Measurements from ENCODE around the gene MDH1.
"Not testable (repeated sequence)": the region's sequence is repeated elsewhere in the genome, so short reads cannot be mapped to it uniquely, and the experiment has no call there.

The MDH1 gene

DNA sequence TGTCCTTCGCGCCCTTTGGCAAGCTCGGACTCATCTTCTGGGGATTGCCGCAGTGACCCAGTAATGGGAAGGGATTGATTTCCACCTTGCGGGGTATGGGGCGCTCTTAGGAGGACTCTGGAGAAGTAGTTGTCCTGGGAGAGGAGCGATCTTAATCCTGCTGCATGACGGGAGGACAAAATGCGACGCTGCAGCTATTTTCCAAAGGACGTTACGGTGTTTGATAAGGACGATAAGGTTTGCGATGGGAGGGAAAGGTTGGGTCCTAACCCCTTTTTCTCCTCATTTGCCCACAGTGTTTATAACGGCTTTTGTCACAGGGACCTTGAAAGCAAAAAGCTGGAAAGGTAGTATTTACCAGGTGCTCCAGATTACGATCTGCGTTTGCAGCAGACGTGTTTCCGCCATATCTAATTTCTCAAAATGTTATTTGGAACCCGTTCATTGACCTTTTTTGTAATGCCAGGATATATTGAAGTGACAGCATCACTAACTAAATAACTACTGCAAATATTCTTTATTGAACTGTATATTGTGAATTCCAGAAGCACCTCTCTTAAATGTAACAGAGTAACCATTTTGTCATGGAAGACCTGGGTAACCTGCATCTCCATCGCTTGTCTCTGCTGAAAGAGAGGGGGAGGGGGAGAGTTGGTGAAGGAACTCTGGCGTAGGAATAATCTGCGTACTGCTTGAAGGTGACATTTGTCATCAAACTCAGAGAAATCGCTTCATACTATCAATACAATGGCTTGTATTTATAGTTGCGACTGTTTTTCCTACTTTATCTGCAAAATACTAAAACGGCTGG, 590 bp downstream of the MDH1 start:
- DNase-seq: peak in 1 of 2 experiments; percentile 24

- no peak for DNase-seq
Measured at GRCh38 chr2:63590626-63591408, 2.1 kb downstream of the MDH1 start.

DNA sequence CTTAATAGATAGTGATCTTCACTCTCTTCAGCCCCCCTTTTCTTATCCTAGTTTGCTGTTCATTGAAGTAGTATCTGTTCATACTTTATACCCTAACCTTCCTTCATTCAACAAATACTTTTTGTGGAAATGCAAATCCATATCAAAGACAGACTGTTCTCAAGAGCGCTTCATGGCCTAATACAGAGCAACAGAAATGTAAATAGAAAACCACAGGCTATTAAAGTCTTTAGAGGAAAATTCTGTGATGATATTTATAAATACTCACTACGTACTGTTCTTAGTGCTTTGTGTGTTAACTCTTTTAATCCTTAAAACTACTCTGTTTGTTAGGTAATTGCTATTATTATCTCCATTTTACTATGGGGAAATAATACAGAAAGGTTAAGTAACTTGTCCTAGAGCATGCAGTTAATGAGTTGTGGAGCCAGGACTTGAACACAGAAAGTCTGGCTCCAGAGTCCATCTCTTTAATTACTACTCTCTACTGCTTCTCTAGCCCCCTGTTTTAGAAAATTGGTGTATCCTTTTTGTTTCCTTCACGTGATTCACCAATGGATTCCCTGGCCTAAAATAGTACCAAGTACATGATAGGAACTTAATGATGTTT, 2.9 kb downstream of the MDH1 start:
- no peak for DNase-seq

DNA sequence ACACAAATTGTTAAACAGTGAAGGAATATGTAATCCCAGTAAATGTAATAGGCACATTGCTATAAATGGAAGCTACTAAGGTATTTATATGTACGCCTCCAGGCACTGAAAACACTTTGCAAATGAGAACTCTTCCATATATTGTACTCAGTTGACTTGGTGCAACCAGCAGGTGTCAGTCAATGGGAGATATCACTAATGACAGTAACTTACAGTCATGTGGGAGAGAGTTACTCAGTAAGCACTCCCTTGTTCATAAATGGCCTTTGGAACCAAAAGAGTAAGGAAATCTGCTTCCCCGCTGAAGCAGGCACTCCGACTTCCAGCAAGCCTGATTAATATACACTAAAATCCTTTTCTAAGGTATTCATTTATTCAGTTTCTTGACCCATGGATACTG, 5.9 kb downstream of the MDH1 start:
- no peak for DNase-seq

- no peak for DNase-seq
Measured at GRCh38 chr2:63596401-63596883, 7.7 kb downstream of the MDH1 start.

DNA sequence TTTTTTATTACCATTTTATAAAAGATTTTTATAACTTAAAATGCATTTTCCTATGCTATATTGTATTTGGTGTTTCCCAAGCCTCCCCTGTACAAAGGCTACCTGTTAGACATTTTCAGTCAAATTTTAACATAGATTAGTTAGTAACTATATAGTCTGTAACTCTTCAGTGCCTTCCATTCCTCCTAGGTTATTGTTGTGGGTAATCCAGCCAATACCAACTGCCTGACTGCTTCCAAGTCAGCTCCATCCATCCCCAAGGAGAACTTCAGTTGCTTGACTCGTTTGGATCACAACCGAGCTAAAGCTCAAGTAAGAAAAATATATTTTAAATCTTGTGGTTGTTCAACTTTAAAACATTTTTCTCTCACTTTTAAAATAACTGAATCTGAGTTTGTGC, 10.2 kb downstream of the MDH1 start:
- DNase-seq: no peak

DNA sequence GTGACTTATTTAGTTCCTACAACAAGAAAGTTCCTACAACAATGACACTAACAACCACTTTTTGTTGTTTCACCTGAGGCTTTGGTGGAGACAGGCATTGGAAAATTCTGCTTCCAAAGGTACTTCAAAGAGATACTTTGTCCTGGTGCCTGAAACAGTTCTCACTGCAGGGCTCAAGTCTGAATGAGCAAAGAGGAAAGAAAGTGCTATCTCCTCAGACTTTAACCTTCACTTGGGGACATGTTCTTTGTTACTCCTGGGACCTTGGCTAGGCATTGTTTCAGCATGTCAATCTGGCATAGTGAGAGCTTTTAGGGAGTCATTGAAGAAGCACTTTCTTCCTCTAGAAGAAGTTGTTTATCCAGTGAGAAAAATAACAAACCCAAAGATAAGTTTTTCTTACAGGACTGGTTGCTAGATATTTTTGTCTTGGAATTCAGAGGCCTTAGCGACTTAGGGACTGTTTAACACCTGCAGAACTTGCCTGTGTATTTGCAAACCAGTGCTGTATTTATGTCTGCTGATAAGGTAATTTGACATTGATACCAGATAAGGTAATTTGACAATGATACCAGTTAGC, 12.2 kb downstream of the MDH1 start:
- no peak for DNase-seq

- no peak for DNase-seq
Measured at GRCh38 chr2:63604666-63605065, 15.9 kb downstream of the MDH1 start.

GRCh38 chr2:63608865-63609264, 20.1 kb downstream of the MDH1 start:
- DNase-seq: not testable (repeated sequence)

DNA sequence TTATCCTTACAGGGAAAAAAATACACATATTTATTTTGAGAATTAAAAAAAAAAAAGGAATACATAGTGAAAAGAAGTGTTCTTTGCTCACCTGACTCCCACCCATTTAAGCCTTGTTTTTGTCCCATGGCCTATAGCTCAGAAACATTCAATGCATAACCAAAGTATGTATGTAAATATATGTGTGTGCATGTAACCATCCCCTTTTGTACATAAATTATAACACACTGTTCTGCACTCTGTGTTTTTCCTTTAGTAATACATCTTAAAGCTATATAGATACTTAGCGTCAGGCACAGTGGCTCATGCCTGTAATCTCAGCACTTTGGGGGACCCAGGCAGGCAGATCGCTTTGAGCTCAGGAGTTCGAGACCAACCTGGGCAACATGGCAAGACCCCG, 21.8 kb downstream of the MDH1 start:
- no peak for DNase-seq

DNA sequence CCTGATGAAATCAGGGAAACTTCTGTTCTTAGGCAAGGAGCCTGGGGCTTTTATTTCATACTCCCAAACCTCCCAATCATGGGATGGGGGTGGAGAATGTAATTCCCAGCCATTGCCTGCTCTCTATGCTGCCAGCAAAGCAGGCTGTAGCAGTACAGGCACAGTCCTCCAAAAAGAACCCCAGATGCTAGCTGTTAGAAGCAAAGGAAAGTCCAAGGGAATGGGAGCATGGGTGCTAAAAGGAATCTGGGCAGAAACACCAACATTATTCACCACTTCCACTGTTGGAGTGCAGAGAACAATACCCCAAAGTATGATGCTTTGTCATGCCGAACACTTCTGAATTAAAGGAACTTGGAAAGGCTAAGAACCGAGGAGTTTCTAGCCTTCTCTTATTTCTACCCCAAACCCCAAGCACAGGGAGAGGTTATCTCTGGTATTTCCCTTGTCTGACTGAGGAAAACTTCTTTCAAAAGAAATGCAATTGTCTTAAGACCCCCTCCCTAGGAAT, 24.7 kb downstream of the MDH1 start:
- no peak for DNase-seq

- no peak for DNase-seq
Measured at GRCh38 chr2:63614448-63614968, 25.7 kb downstream of the MDH1 start.

- no peak for DNase-seq
Measured at GRCh38 chr2:63614983-63615945, 26.5 kb downstream of the MDH1 start.

- no peak for DNase-seq
Measured at GRCh38 chr2:63617366-63617765, 28.6 kb downstream of the MDH1 start.

DNA sequence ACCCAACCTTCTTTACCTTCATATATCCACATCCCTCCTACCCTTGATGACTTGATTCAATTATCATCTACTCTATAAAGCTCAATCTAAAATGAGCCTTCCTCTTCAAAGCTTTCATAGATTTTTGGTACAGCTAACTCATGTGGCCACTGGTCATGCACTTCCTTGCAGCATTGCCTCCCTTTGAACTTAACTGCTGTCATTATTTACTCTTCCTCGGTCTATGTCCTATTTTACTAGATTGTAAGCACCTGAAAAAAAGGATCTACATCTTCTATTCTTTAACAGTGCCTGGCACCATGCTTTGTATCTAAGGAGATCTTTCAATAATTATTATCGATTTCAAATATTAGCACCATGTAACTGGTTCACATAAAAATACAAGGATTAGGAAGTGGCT, 30.6 kb downstream of the MDH1 start:
- DNase-seq: no peak

DNA sequence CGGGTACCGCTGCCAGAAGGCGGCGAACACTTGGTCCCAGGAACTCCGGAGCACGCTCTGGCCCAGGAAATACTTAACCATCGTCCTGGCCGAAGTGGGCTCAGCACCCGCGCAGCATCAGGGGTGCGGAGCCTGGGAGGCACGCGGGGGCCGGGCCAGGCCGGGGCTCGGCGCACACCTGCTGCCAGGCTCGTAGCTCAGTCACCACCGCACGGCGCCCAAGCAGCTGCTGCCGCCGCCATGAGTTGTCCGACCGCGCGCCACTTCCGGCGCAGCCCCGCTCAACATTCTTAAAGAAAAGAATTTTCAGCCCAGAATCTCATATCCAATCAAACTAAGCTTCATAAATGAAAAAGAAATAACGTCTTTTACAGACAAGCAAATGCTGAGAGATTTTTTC, 34.0 kb downstream of the MDH1 start:
- no peak for DNase-seq

- DNase-seq: not testable (repeated sequence)
Measured at GRCh38 chr2:63623763-63624162, 35.0 kb downstream of the MDH1 start.

DNA sequence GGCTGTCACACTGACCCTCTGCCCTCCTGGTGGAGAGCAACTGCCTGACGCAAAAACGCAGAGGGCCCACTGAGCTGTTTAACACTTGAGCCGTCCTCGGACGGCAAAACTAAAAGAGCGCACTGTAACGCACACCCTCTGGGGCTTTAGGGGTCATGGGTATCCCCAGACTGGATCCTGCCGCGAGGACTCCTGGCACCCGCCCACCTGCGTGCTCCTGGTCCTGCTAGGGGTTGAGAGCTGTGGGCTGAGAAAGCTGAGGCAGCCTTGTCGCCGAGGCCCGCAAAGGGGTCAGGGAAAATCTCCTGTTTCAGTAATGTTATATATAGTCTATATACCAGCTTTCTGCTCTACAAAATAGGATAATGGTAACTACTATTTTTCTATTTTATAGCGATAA, 39.1 kb downstream of the MDH1 start:
- no peak for DNase-seq

GRCh38 chr2:63628403-63628942, 39.7 kb downstream of the MDH1 start:
- DNase-seq: no peak

DNA sequence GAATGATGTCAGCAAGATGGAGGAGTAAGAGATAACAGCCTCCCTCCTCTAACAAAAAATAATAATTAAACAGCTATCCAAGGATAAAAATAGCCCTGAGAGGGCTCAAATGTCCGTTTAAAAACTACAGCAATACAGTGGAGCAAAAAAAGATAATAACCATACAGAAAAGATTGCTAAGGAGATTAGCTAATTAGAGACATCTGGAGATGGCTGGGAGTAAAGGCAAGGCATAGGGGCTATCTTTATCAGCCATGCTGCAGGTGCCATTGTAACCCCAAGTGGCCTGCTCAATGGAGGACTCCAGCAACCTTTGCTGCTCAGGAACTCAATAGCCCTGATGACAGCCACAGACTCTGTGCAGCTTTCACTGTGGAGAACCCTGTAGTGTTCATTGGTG, 42.7 kb downstream of the MDH1 start:
- no peak for DNase-seq

DNA sequence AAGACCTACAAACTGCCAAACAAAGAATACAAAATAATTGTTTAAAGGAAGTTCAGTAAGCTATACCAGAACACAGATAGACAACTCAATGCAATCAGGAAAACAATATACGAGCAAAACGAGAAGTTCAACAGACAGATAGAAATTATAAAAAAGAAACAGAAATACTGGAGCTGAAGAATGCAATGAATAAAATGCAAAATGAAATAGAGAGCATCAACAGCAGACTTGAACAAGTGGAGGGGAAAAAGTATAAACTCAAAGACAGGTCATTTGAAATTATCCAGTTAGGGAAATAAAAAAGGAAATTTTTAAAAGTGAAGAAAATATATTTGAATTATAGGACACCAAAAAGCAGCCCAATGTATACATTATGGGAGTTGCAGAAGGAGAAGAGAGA, 43.6 kb downstream of the MDH1 start:
- DNase-seq: no peak

All from cerebellar nuclear complex (tissue), 1 donor.